HG03097 (cell line): ENCODE data around the gene NEU4.

ENCODE experiments used
- ATAC-seq: cut with Tn5 transposase; IDR thresholded peaks from one replicate; pipeline ENCODE4 v1.9.1; 2021; ENCODE audit not compliant: unreplicated experiment, low FRiP score

NEU4 gene

GRCh38 chr2:241849616-241850543, 40.9 kb downstream of the NEU4 start:
- ATAC-seq, result no peak

- no peak for ATAC-seq
Measured at GRCh38 chr2:241850544-241851324, 41.7 kb downstream of the NEU4 start.

DNA sequence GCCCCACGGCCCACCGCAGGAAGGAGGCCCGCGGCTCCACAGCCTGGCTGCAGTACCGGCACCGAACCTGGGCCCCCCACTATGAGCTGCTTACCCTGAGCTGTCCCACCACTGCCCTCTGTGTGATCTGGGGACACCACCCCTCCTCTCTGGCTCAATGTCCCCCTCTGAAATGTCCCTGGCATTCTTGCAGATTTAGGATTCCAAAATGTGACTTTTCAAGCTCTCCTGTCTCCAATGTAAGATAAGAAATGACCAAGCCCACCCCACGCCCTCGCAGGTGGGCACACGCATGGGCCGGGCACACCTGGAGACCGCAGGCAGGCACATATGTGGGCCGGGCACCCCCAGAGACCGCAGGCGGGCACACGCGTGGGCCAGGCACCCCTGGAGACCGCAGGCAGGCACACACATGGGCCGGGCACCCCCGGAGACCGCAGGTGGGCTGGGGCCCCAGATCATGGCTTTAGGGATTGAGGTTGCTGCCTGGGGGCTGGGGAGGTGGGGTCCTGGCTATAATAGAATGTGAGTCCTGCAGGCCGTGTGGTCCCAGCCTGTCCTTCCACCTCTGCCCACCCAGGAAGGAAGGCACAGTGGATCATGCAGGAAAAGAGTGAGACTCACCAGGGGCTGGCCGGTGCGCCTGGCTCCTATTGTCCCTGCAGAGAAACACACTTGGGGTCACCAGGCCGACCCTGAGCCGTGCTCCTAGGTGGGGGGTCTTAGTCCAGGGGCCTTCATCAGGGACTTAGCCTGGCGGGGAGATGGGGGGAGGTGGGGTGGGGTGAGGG, 42.5 kb downstream of the NEU4 start:
- no peak for ATAC-seq

DNA sequence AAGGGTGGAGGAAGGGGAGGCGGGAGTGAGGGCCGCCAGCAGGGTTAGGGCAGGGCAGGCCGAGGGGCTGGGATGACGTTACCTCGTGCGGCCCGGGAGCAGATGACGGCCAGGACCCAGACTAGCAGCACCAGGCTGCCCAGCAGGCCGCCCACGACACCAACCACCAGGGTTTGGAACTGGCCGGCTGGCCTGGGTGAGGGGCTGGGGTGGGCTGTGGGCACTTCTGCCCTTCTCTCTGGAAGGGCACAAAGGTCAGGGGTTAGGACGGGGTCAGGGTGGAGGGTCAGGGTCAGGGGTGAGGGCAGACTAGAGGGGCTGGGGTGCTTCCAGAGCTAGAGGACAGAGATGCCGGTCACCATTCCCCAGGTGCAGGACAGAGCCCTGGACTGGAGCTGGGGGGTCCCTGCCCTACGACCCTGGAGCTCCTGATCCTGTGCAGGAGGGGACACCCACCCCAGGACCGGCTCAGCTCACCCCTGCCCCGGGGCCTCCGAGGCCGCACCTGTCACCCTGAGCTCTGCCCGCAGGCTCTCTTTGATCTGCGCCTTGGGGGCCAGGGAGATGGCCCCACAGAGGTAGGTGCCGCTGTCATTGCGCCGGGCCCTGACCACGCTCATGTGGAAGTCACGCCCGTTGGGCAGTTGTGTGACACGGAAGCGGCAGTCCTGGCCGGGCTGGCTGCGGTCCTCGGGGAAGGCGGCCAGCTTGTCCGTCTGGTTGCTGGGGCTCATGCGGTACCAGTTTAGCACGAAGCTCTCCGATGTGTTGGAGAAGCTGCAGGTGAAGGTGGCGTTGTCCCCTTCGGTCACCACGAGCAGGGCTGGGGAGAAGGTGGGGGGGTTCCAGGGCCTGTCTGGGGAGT, 43.4 kb downstream of the NEU4 start:
- ATAC-seq, result no peak

DNA sequence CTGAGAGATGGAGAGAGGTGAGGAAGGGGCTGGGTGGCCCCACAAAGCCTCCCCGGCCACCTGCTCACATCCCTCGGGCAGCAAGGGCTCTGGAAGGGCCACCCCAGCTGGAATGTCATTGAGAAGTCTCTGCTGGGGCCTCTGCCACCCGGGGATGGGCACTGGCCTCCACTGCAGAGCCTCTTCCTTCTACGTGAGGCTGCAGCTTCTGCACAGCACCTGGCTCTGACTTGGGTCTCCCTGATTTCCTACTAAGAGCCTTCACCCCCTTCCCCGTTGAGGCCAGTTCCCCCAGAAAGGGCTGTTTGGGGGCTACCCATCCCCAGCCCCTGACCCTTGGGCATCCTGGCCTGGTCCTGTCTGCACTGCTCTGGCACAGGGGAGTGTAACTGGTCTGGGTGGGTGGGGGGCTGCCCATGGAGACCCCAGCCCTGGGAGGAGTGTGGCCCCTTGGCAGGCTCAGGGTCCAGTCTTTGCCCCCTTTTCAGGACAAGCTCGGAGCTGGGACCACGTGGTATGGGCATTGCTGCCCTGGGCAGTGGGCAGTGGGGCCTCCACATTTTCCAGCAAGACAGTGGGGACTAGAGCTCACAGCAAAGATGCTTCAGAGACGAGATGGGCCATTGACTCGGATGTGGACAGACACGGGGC, 44.1 kb downstream of the NEU4 start:
- no peak for ATAC-seq

DNA sequence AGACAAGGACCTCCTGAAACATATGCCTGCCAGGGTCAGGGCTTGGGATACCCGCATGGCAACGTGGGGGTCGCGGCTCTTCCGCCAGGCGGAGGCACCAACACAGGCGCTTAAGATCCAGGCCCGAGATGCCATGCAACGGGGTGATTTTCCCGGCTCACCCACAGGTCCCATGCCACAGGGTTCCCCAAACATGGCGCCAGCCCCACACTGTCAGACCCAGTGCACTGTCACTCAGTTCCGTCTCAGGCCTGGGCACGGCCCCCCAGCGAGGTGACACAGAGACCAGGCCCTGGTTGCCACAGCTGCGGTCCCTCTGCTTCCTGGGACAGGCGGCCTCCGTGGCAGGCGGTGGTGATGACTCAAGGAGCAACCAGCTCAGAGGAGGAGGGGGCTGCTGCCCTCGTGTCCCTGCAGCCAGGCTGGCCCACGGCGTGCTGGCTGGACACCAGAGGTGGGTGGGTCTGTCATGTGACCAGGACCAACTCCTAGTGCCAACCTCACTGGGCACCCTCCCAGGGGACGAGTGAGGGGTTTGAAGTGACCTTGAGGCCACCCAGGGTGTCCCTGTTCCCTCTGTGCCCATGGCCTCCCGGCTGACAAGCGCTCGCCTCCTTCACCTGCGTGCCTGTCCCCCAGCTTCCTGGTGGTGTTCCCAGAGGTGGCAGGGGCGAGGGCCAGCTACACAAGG, 44.8 kb downstream of the NEU4 start:
- no peak for ATAC-seq

DNA sequence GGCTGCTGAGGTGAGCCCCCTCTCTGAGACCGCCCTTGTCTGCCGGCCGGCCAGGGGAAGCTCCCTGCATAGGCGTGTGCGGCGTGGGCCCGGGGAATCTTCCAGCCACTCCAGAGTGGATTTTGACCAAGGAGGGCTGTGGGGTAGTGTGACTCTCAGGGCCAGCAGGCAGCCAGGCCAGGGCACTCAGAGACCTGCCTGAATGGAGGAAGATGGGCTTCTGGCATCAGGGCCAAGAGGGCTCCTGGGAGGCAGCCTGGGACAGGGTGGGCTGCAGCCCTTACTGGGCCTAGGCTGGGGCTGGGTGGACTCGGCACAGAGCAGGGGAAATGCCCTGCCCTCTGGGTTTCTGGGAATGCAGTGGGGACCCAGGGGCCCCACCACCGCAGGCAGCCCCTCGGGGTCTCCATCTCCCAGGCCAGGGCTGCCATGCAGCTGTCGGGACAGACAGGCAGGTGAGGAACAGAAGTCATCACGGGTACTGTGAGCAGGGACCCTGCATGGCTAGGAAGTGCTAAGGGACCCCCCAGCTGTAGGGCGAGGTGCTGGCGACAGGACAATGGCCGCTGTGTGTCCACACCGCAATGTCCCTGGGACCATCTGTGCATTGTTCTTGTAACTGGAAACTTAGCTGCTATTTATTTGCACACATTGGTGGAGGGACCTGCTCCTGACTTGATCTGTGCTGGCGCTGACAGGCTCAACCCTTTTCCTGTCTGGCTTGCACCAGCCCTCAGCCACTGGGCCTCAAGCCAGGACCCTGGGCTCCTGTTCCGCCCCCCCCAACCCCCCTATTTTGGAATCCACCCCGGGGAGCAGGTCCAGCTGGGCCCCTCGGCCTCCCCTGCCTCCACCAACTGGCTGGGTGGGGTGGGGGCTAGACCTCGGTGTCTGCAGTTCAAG, 45.6 kb downstream of the NEU4 start:
- ATAC-seq, result no peak

- ATAC-seq, result no peak
Measured at GRCh38 chr2:241855245-241855887, 46.4 kb downstream of the NEU4 start.

GRCh38 chr2:241855888-241856422, 47.0 kb downstream of the NEU4 start:
- ATAC-seq, result no peak

DNA sequence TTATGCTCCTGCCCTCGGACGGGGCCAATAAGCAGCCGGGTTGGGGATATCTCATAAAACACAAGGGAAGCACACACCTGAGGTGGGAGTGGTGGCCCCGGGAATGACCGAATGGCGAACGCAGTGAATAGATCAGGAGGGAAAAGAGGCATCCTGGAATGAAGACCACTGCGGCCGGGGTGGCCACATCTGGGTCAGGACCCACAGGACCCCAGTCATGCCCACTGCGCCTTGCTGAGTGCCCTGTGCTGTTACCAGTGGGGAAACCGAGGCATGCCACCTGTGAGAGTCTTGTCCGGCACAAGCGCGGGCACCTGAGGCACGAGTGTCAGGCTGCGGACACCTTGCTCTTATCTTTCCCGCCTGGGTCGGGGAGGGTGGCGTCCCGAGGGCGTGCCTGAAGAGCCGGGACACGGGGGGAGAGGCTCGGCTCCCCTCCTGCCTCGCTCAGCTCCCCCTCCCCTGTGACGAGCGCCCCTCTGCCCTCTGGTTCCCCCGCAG, 48.1 kb downstream of the NEU4 start:
- ATAC-seq, result no peak

DNA sequence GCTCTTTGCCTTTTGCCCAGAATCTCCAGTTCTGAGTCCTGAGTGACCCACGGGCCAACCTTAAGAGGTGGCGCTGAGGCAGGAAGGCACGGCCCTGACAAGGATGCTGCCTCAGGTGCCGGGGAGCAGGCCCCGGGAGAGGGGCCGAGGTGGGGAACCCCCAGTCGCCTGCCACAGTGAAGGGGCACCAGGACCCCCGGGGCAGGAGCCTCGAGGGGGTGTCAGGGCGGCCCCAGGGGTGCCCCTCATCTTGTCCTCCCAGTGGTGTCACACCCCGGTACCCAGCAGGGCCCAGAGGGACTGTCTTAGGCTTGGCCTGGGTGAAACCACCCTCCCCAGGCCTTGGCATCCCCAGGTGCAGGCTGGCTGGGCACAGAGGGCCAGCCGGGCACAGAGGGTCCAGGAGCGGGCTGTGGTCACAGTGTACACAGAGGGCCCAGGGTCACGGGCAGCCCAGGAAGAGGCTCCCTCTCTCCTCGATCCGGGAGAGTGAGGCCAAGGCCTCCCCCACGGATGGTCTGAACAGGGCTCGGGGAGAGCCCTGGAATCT, 48.7 kb downstream of the NEU4 start:
- no peak for ATAC-seq

- ATAC-seq, result no peak
Measured at GRCh38 chr2:241858206-241859016, 49.4 kb downstream of the NEU4 start, which contains the start of gene PDCD1. Gene PDCD1, minus strand, starts transcription at chr2:241858894. Its CDS starts 56 bp downstream, at chr2:241858838.

DNA sequence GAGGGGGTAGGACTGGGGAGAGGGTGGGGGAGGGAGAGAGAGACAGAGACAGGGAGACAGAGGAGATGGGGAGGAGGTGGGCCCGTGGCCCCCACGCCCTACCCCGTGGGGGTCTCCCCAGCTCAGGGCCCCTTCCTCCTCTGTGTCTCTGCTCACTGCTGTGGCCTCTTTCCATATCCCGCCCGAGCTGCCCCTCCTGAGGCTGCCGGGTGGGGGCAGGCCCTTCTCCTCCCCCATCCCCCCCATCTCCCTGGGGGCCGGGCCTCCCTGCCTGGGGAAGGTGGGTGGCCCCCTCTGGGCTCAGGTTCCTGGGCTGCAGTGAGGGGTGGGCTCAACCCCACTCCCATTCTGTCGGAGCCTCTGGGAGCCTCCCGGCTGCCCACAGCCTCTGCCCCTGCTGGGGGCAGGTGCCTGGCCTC, 50.0 kb downstream of the NEU4 start:
- ATAC-seq, result no peak

DNA sequence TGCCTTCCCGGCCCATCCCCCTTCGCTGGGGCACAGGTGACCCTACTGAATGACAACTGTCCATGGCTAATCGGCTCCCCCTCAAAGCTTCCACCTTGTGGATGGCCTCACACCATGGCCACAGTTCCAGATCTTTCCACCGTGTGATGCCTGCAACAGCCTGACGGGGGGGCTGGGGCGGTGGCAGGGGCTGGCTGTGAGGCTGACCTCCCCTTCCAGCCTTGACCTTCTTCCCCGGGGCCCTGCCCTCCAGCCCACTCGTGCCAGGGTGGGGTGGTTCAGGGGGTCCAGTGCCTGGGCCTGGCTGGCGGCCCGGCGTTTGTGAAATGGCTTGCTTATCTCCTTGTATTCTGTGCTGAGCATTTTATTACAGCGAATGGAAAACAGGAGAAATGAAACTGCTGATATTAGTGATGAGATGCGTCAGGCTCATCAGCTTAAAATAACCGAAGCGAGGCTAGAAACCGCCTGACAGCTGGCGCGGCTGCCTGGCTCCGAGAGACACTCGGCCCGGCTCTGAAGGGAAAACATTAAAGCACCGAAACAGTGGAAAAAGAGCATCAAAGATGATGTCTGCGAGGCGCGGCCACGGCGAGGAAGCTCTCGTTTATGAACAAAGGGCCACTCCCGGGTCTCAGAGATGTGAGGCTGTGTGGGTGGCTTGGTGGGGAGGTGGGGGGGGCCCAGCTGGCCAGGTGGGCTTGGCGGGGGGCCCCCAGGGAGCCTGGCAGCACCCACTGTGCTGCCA, 50.6 kb downstream of the NEU4 start:
- ATAC-seq, result no peak
